ENCODE measurements around the gene ZNF837.
"Not testable (repeated sequence)": the region's sequence is repeated elsewhere in the genome, so short reads cannot be mapped to it uniquely, and the experiment has no call there.

Gene ZNF837

DNA sequence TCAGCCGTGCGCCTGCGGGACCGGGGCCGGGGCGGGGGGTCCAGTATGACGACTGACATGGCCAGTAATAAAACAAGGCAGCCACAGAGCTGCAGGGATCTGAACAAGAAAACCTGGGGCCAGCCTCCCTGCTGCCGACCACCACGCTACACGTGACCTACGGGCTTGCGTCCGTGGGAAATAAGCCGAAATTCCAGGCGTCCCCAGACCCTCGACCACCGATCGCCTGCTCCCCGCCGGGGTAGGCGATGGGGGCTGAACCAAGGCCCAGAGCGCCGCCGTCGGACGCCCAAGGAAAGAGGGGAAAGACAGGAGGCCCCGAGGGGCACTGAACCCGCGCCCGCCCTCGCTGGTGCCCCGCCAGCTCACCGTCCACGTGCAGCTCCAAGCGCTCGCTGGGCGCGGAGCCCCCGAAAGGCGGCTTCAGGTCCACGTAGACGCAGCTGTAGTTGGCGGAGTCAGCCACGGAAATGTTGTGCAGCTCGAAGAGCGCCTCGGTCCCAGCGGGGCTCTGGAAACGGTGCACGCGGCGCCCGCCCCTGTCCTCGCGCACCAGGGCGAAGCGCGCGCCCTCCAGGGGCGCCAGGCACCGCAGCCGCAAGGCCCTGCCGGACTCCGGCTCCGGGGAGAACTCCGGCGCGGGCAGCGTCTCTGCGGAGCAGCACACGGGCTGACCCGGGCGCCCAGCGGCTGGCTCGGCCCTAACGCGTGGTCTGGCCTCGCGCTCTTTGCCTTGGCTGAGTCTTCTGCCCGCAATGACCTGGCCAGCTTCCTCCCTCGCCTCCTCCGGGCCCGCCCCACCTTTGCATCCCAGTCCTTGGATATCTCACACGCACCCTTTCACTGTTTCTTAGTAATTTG, 30.6 kb downstream of the ZNF837 start:
- peaks cover 35% of the 10 kb centered on the region for H3K79me2 ChIP-seq (ENCODE audit: insufficient read depth, low read length)
- no peak overlapping the region for H3K9ac ChIP-seq (ENCODE audit: low read depth, low read length)
- peaks cover 26% of the 10 kb centered on the region for H3K36me3 ChIP-seq (ENCODE audit: insufficient read depth, low read length)
- H3K9me3 ChIP-seq (ENCODE audit: insufficient read depth, low read length, severe bottlenecking) = no peaks in the 10 kb centered on the region
- no peak overlapping the region for H3K4me2 ChIP-seq (ENCODE audit: insufficient read depth, low read length)
- TF ChIP-seq EZH2 (IDR thresholded peaks at IDR 0.05; ENCODE audit: borderline replicate concordance, low read depth, low read length, severe bottlenecking) (no peak), CTCF (IDR thresholded peaks at IDR 0.05; ENCODE audit: borderline replicate concordance, extremely low read depth, low read length, poor library complexity, severe bottlenecking) (no peak)
- no peaks in the 10 kb centered on the region for H3K27me3 ChIP-seq (ENCODE audit: insufficient read depth, low read length, poor library complexity)
- no peak for ATAC-seq (ENCODE audit: insufficient read depth, low read depth)
- DNase-seq = no peak
- no peak overlapping the region for H2AFZ ChIP-seq (ENCODE audit: low read depth, low read length)
- peaks cover 40% of the 10 kb centered on the region for H3K4me1 ChIP-seq (ENCODE audit: insufficient read depth, low read length)
- H3K4me3 ChIP-seq (ENCODE audit: low read depth in 1 of 2, low read length in 2 of 2) = no peak overlapping the region
- peaks cover 12% of the 10 kb centered on the region for H4K20me1 ChIP-seq (ENCODE audit: insufficient read depth, low read length)
- H3K27ac ChIP-seq (ENCODE audit: low read length) = no peak overlapping the region

GRCh38 chr19:58349590-58349989, 31.2 kb downstream of the ZNF837 start:
- Histone ChIP-seq H2AFZ (ENCODE audit: low read depth, low read length) (no peak overlapping the region), H3K27me3 (ENCODE audit: insufficient read depth, low read length, poor library complexity) (no peaks in the 10 kb centered on the region), H3K4me1 (ENCODE audit: insufficient read depth, low read length) (peaks cover 40% of the 10 kb centered on the region), H3K4me3 (ENCODE audit: low read depth in 1 of 2, low read length in 2 of 2) (no peak overlapping the region), H3K36me3 (ENCODE audit: insufficient read depth, low read length) (peaks cover 26% of the 10 kb centered on the region), H3K9ac (ENCODE audit: low read depth, low read length) (no peak overlapping the region), H3K9me3 (ENCODE audit: insufficient read depth, low read length, severe bottlenecking) (no peaks in the 10 kb centered on the region), H3K27ac (ENCODE audit: low read length) (no peak overlapping the region), H3K79me2 (ENCODE audit: insufficient read depth, low read length) (peaks cover 35% of the 10 kb centered on the region), H4K20me1 (ENCODE audit: insufficient read depth, low read length) (peaks cover 12% of the 10 kb centered on the region), H3K4me2 (ENCODE audit: insufficient read depth, low read length) (peak overlapping the region; percentile 99)
- no peak for DNase-seq
- TF ChIP-seq EZH2 (IDR thresholded peaks at IDR 0.05; ENCODE audit: borderline replicate concordance, low read depth, low read length, severe bottlenecking) (no peak), CTCF (IDR thresholded peaks at IDR 0.05; ENCODE audit: borderline replicate concordance, extremely low read depth, low read length, poor library complexity, severe bottlenecking) (no peak)
- no peak for ATAC-seq (ENCODE audit: insufficient read depth, low read depth)

GRCh38 chr19:58348080-58348479, 32.8 kb downstream of the ZNF837 start:
- not testable (repeated sequence) for DNase-seq; H4K20me1 ChIP-seq (ENCODE audit: insufficient read depth, low read length); ATAC-seq (ENCODE audit: insufficient read depth, low read depth); H3K9me3 ChIP-seq (ENCODE audit: insufficient read depth, low read length, severe bottlenecking); H3K27me3 ChIP-seq (ENCODE audit: insufficient read depth, low read length, poor library complexity)
- H3K79me2 ChIP-seq (ENCODE audit: insufficient read depth, low read length) = peaks cover 35% of the 10 kb centered on the region
- peak overlapping the region; percentile 99 for H2AFZ ChIP-seq (ENCODE audit: low read depth, low read length)
- H3K4me3 ChIP-seq (ENCODE audit: low read depth in 1 of 2, low read length in 2 of 2) = peak overlapping the region; percentile 100
- peaks cover 15% of the 10 kb centered on the region for H3K36me3 ChIP-seq (ENCODE audit: insufficient read depth, low read length)
- peak overlapping the region; percentile 99 for H3K4me2 ChIP-seq (ENCODE audit: insufficient read depth, low read length)
- H3K27ac ChIP-seq (ENCODE audit: low read length) = peak overlapping the region; percentile 80
- peak overlapping the region; percentile 84 for H3K9ac ChIP-seq (ENCODE audit: low read depth, low read length)
- peaks cover 40% of the 10 kb centered on the region for H3K4me1 ChIP-seq (ENCODE audit: insufficient read depth, low read length)

Data from DND-41 (cell line).